ENCODE results near the gene SLC12A1. TPM values are rescaled to one million over a fixed set of nuclear protein-coding genes. Genes with fewer than 3 reads are reported as not detected.

SLC12A1 gene
- polyA plus RNA-seq, 3 donors = not detected

GRCh38 chr15:48340111-48340510 is 134.0 kb downstream of the SLC12A1 start:
- Histone ChIP-seq H3K27ac (ENCODE audit: low read depth in 1 of 2, low read length in 2 of 2) (no peak overlapping the region), H3K27me3 (ENCODE audit: control insufficient read depth in 2 of 2, insufficient read depth in 2 of 2, low read length in 2 of 2) (no peaks in the 10 kb centered on the region), H4K20me1 (ENCODE audit: insufficient read depth, low read length) (no peaks in the 10 kb centered on the region), H3K36me3 (replicated peaks in 1 of 2; ENCODE audit: control insufficient read depth in 1 of 2, insufficient read depth in 2 of 2, low read length in 2 of 2) (peaks cover 55 to 82% of the 10 kb centered on the region in 2 donors), H3K4me3 (replicated peaks in 1 of 3; ENCODE audit: low read depth in 2 of 3, low read length in 3 of 3) (no peak overlapping the region), H3K4me1 (ENCODE audit: control insufficient read depth in 1 of 2, insufficient read depth in 2 of 2, low read length in 2 of 2) (no peaks in the 10 kb centered on the region), H3K4me2 (replicated peaks; ENCODE audit: extremely low read depth, low read length, poor library complexity, severe bottlenecking) (no peak overlapping the region), H3K9me3 (replicated peaks in 1 of 2; ENCODE audit: control insufficient read depth in 1 of 2, insufficient read depth in 1 of 2, low read length in 2 of 2) (no peaks in the 10 kb centered on the region), H2AFZ (ENCODE audit: insufficient read depth, low read depth, low read length, poor library complexity, severe bottlenecking) (no peak overlapping the region), H3K9ac (ENCODE audit: insufficient read depth, low read length, poor library complexity, severe bottlenecking) (no peak overlapping the region), H3K79me2 (ENCODE audit: insufficient read depth, low read length) (peaks cover 20% of the 10 kb centered on the region)
- intact Hi-C loops (cut with micrococcal nuclease) = no loop called here
- TF ChIP-seq, protein P1, sequence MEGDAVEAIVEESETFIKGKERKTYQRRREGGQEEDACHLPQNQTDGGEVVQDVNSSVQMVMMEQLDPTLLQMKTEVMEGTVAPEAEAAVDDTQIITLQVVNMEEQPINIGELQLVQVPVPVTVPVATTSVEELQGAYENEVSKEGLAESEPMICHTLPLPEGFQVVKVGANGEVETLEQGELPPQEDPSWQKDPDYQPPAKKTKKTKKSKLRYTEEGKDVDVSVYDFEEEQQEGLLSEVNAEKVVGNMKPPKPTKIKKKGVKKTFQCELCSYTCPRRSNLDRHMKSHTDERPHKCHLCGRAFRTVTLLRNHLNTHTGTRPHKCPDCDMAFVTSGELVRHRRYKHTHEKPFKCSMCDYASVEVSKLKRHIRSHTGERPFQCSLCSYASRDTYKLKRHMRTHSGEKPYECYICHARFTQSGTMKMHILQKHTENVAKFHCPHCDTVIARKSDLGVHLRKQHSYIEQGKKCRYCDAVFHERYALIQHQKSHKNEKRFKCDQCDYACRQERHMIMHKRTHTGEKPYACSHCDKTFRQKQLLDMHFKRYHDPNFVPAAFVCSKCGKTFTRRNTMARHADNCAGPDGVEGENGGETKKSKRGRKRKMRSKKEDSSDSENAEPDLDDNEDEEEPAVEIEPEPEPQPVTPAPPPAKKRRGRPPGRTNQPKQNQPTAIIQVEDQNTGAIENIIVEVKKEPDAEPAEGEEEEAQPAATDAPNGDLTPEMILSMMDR (IDR thresholded peaks at IDR 0.05) = no peak
- Mint-ChIP-seq H3K27me3 (ENCODE audit: low read depth in 3 of 3) (no peaks in the 10 kb centered on the region), H3K36me3 (peaks cover 55% of the 10 kb centered on the region in 2 donors), H3K9me3 (no peaks in the 10 kb centered on the region), H3K27ac (no peak overlapping the region), H3K4me1 (peaks cover 4% of the 10 kb centered on the region), H3K4me3 (no peak overlapping the region)
- 67% methylated on average over 1 of the region's 4 CpGs for WGBS (ENCODE audit: insufficient coverage)
- no peak for DNase-seq

DNA sequence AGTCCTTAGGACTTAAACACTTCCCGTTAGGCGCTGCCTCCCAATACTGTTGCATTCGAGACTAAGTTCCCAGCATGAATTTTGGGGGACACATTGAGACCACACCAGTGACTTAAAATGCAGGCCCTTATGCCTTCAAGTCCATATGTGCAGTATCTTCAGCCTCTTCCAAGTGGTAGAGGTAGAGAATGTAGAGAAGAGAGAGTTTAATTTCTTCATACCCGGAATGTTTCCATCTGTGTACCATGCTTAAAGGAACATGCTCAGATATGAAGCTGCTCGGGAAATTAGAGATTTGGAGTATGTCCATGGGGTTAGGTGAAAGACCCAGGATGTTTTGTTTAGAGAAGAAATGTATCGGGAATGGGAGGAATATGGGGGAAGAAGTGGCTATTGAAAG is 137.8 kb downstream of the SLC12A1 start:
- H2AFZ ChIP-seq (ENCODE audit: insufficient read depth, low read depth, low read length, poor library complexity, severe bottlenecking) = no peak overlapping the region
- H3K27ac Mint-ChIP-seq = no peak overlapping the region
- no peaks in the 10 kb centered on the region for H4K20me1 ChIP-seq (ENCODE audit: insufficient read depth, low read length)
- no peak overlapping the region for H3K9ac ChIP-seq (ENCODE audit: insufficient read depth, low read length, poor library complexity, severe bottlenecking)
- no peak overlapping the region for H3K4me2 ChIP-seq (replicated peaks; ENCODE audit: extremely low read depth, low read length, poor library complexity, severe bottlenecking)
- H3K27me3 ChIP-seq (ENCODE audit: control insufficient read depth in 2 of 2, insufficient read depth in 2 of 2, low read length in 2 of 2) = no peaks in the 10 kb centered on the region
- H3K36me3 ChIP-seq (replicated peaks in 1 of 2; ENCODE audit: control insufficient read depth in 1 of 2, insufficient read depth in 2 of 2, low read length in 2 of 2) = peaks cover 31 to 55% of the 10 kb centered on the region in 2 donors
- no peak overlapping the region for H3K4me3 ChIP-seq (replicated peaks in 1 of 3; ENCODE audit: low read depth in 2 of 3, low read length in 3 of 3)
- WGBS (ENCODE audit: insufficient coverage) = 97% methylated on average over 3 of the region's 6 CpGs
- intact Hi-C loops (cut with micrococcal nuclease) = no loop called here
- no peaks in the 10 kb centered on the region for H3K4me1 ChIP-seq (ENCODE audit: control insufficient read depth in 1 of 2, insufficient read depth in 2 of 2, low read length in 2 of 2)
- no peaks in the 10 kb centered on the region for H3K9me3 Mint-ChIP-seq
- H3K27me3 Mint-ChIP-seq (ENCODE audit: low read depth in 3 of 3) = no peaks in the 10 kb centered on the region
- no peak overlapping the region for H3K4me3 Mint-ChIP-seq
- no peaks in the 10 kb centered on the region for H3K4me1 Mint-ChIP-seq
- no peak overlapping the region for H3K27ac ChIP-seq (ENCODE audit: low read depth in 1 of 2, low read length in 2 of 2)
- H3K9me3 ChIP-seq (replicated peaks in 1 of 2; ENCODE audit: control insufficient read depth in 1 of 2, insufficient read depth in 1 of 2, low read length in 2 of 2) = no peaks in the 10 kb centered on the region
- H3K79me2 ChIP-seq (ENCODE audit: insufficient read depth, low read length) = no peaks in the 10 kb centered on the region
- peaks cover 36 to 48% of the 10 kb centered on the region in 2 donors for H3K36me3 Mint-ChIP-seq
- no peak for DNase-seq
- TF ChIP-seq, protein P1 (IDR thresholded peaks at IDR 0.05) = no peak

Data from CD14-positive monocyte (primary cell).